M059J (cell line): Measurements from ENCODE around the gene KCTD20. TPM values are rescaled to one million over a fixed set of nuclear protein-coding genes. Genes with fewer than 3 reads are reported as not detected.

Experiments
- DNase-seq: peaks from one replicate; pipeline ENCODE4 v3.0.0-alpha.2; 2012; ENCODE audit warnings: low read depth
- total RNA-seq: library from RNA; depleted of rRNA; stranded (reverse); fragments of >200 nt; shearing (Covaris generic); gene quantifications from 2 replicates; pipeline ENCODE4 v1.2.3, GENCODE V29; 2014; rRNA removed

The KCTD20 gene
- total RNA-seq, 1 experiment from 2014 or later: 82.9 TPM

DNA sequence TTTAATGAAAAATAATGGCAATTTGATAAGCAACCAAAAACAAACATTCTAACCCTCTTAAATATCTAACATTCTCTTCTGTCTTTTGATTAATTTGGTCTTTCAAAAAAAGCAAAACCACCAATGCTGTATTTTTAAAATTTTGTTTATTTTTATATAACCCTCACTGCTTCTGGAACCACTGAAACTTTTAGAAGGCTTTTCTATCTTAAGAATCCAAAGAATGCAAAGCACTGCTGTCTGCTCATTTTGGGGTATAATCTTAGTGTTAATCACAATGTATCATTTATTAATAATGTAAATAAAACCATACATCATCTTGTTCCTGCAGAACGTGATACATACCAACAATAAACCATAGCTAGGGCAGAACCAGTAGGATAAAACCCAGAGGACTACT, 90.5 kb downstream of the KCTD20 start:
- no peak for DNase-seq

DNA sequence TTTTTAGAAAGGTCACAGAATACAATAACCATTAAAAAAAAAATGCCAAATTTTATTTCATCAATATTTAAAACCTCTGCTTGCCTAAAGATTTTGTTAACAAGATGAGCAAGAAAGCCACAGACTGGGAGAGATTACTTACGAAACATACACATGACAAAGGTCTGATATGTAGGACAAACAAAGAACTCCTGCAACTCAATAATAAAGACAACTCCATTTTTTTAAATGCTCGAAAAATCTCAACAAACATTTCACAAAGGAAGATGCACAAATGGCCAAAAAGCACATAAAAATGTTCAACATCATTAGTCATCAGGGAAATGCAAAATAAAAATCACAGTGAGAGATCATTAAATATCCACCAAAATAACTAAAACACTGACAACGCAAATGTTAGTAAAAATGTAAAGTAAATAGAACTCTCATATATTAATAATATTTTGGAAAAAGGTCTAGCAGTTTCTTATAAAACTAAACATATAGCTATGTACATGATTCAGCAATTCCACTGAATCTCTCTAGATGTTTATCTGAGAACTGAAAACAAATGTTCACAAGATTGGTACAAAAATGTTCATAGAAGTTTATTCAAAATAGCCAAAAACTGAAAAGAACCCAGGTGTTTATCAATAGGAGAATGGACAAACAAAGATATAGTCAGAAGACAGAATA, 94.2 kb downstream of the KCTD20 start:
- DNase-seq: no peak

DNA sequence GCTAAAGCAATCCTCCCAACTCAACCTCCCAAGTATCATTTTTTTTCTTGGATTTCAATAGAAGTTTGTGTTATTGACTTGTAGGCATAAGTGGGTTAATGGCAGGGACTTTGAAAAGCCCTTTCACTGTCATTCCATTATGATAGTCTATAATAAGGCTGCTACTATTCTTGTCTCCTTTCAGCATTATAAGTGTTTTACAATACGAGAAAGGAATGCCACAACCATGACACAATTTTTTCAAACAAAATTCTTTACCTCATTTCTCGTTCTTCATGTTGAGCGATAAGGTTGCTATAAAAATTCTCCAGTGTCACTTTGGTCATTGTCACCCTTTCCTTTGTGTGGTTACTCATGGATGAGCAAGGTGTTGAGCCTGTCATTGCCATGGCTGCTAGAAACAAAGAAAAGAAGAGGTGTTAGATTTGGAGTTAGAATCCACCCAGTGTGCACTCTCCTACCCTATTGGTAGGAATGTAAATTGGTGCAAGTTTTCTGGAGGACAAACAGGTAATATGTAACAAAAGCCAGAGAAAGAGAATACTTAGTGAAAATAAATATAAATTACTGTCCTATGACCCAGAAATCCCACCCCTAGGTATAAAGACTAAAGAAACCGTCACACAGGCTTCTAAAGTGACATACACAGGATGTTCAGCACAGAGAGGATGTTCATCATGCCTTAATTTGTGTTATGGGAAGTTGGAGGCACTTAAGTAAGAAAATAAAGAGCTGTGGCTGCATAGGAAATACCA, 97.2 kb downstream of the KCTD20 start:
- peak; percentile 18 for DNase-seq

Other genes with a start within 250 kb of the KCTD20 start
- 22.2 and 35.1 TPM in 2 replicates for gene BRPF3, start 246.3 kb upstream of the KCTD20 start, total RNA-seq
- gene PNPLA1, start 172.9 kb upstream of the KCTD20 start, total RNA-seq: 0.05 and 0.27 TPM in 2 replicates
- not detected in 2 replicates for gene BNIP5, start 106.1 kb upstream of the KCTD20 start, total RNA-seq
- gene ETV7, start 55.3 kb upstream of the KCTD20 start, total RNA-seq: 14.4 and 19.0 TPM in 2 replicates
- not detected in 2 replicates for gene PXT1, start 146 bp upstream of the KCTD20 start, total RNA-seq
- gene STK38, start 104.5 kb downstream of the KCTD20 start, total RNA-seq: 52.8 and 67.6 TPM in 2 replicates
- 348 and 518 TPM in 2 replicates for gene SRSF3, start 151.4 kb downstream of the KCTD20 start, total RNA-seq
- 48.5 and 53.0 TPM in 2 replicates for gene CDKN1A, start 235.7 kb downstream of the KCTD20 start, total RNA-seq